Osteocyte (in vitro differentiated cells): ENCODE measurements around the gene SMIM35. TPM values are rescaled to one million over a fixed set of nuclear protein-coding genes. Genes with fewer than 3 reads are reported as not detected.
A peak's percentile ranks its signal among the peaks of the same experiment; 100 is the strongest.
"Not testable (repeated sequence)": the region's sequence is repeated elsewhere in the genome, so short reads cannot be mapped to it uniquely, and the experiment has no call there.

Source experiments
- DNase-seq: peaks from one replicate; pipeline ENCODE4 v3.0.0; 2021; ENCODE audit warnings: mixed read lengths; ENCODE audit not compliant: unreplicated experiment; ENCODE audit errors: extremely low spot score
- H3K27ac Mint-ChIP-seq: one replicate; pipeline ENCODE4 v1.8.0; 2021; ENCODE audit warnings: mild to moderate bottlenecking, mixed read lengths; ENCODE audit not compliant: unreplicated experiment
- H3K27me3 Mint-ChIP-seq: one replicate; pipeline ENCODE4 v1.8.0; 2021; ENCODE audit warnings: mixed read lengths; ENCODE audit not compliant: unreplicated experiment
- H3K36me3 Mint-ChIP-seq: one replicate; pipeline ENCODE4 v1.8.0; 2021; ENCODE audit warnings: mixed read lengths; ENCODE audit not compliant: unreplicated experiment
- H3K4me1 Mint-ChIP-seq: one replicate; pipeline ENCODE4 v1.8.0; 2021; ENCODE audit warnings: mixed read lengths; ENCODE audit not compliant: unreplicated experiment
- H3K4me3 Mint-ChIP-seq: one replicate; pipeline ENCODE4 v1.8.0; 2021; ENCODE audit warnings: mild to moderate bottlenecking, moderate library complexity, mixed read lengths; ENCODE audit not compliant: unreplicated experiment
- H3K9me3 Mint-ChIP-seq: one replicate; pipeline ENCODE4 v1.8.0; 2021; ENCODE audit warnings: mixed read lengths; ENCODE audit not compliant: unreplicated experiment
- CTCF ChIP-seq: fragments of 200-600 bp; sonication (generic); IDR thresholded peaks from 2 replicates; pipeline ENCODE4 v1.5.0; 2021; ENCODE audit warnings: antibody characterized with exemption, mild to moderate bottlenecking, moderate library complexity
- total RNA-seq: library from RNA; stranded (reverse); gene quantifications from 2 replicates; pipeline ENCODE4 v1.2.1, GENCODE V29; 2021

The SMIM35 gene
- total RNA-seq, 1 donor from 2014 or later = not detected

GRCh38 chr11:117983163-117983475 lies 103.6 kb downstream of the SMIM35 start:
- Mint-ChIP-seq H3K4me3 (no peak overlapping the region), H3K36me3 (no peaks in the 10 kb centered on the region), H3K27me3 (peaks cover 59% of the 10 kb centered on the region), H3K27ac (no peak overlapping the region), H3K9me3 (no peaks in the 10 kb centered on the region), H3K4me1 (peaks cover 8% of the 10 kb centered on the region)
- TF ChIP-seq CTCF = no peak
- DNase-seq = peak; percentile 44

- Mint-ChIP-seq H3K27ac (no peak overlapping the region), H3K27me3 (peaks cover 44% of the 10 kb centered on the region), H3K36me3 (no peaks in the 10 kb centered on the region), H3K4me1 (peaks cover 1% of the 10 kb centered on the region), H3K9me3 (no peaks in the 10 kb centered on the region), H3K4me3 (no peak overlapping the region)
- peak; percentile 17 for DNase-seq
- no peak for TF ChIP-seq CTCF
Measured at GRCh38 chr11:117980720-117981119, 106.0 kb downstream of the SMIM35 start.

GRCh38 chr11:117980280-117980679 lies 106.5 kb downstream of the SMIM35 start:
- Mint-ChIP-seq H3K27me3 (peaks cover 41% of the 10 kb centered on the region), H3K4me1 (no peaks in the 10 kb centered on the region)

GRCh38 chr11:117979481-117980211 lies 107.1 kb downstream of the SMIM35 start:
- peak; percentile 48 for DNase-seq
- no peaks in the 10 kb centered on the region for H3K36me3 Mint-ChIP-seq
- H3K27ac Mint-ChIP-seq = no peak overlapping the region
- no peaks in the 10 kb centered on the region for H3K4me1 Mint-ChIP-seq
- no peaks in the 10 kb centered on the region for H3K9me3 Mint-ChIP-seq
- TF ChIP-seq CTCF = no peak
- H3K27me3 Mint-ChIP-seq = peaks cover 35% of the 10 kb centered on the region
- no peak overlapping the region for H3K4me3 Mint-ChIP-seq

More at GRCh38 chr11:117980280-117980679, 106.5 kb downstream of the SMIM35 start:
- Mint-ChIP-seq H3K9me3 (no peaks in the 10 kb centered on the region), H3K4me3 (no peak overlapping the region), H3K27ac (no peak overlapping the region), H3K36me3 (no peaks in the 10 kb centered on the region)
- no peak for TF ChIP-seq CTCF
- no peak for DNase-seq

- no peaks in the 10 kb centered on the region for H3K4me1 Mint-ChIP-seq
- no peak for TF ChIP-seq CTCF
- no peaks in the 10 kb centered on the region for H3K9me3 Mint-ChIP-seq
- no peak overlapping the region for H3K27ac Mint-ChIP-seq
- H3K27me3 Mint-ChIP-seq = peaks cover 29% of the 10 kb centered on the region
- no peak overlapping the region for H3K4me3 Mint-ChIP-seq
- DNase-seq = no peak
- no peaks in the 10 kb centered on the region for H3K36me3 Mint-ChIP-seq
Measured at GRCh38 chr11:117978991-117979390, 107.8 kb downstream of the SMIM35 start.

GRCh38 chr11:117978291-117978910 lies 108.4 kb downstream of the SMIM35 start:
- H3K4me1 Mint-ChIP-seq, H3K4me3 Mint-ChIP-seq: not testable (repeated sequence)
- DNase-seq = peak; percentile 77

GRCh38 chr11:117977612-117978264 lies 109.0 kb downstream of the SMIM35 start:
- not testable (repeated sequence) for H3K36me3 Mint-ChIP-seq, H3K4me1 Mint-ChIP-seq, H3K4me3 Mint-ChIP-seq, H3K9me3 Mint-ChIP-seq, H3K27ac Mint-ChIP-seq
- H3K27me3 Mint-ChIP-seq = peaks cover 23% of the 10 kb centered on the region
- DNase-seq = peak; percentile 66

More at GRCh38 chr11:117978291-117978910, 108.4 kb downstream of the SMIM35 start:
- H3K36me3 Mint-ChIP-seq, H3K27ac Mint-ChIP-seq, H3K9me3 Mint-ChIP-seq: not testable (repeated sequence)
- peaks cover 23% of the 10 kb centered on the region for H3K27me3 Mint-ChIP-seq
